NCI-H2227 (cell line): ENCODE results near the gene BRWD1.

Experiments used
- DNase-seq: peaks from one replicate; lab custom pipeline; 2025; ENCODE audit not compliant: unreplicated experiment; lab: John Stamatoyannopoulos, UW

BRWD1 gene

GRCh38 chr21:39137248-39138178, 175.9 kb downstream of the BRWD1 start:
- no peak for DNase-seq

- DNase-seq = no peak
Observed at GRCh38 chr21:39136711-39137110, 176.7 kb downstream of the BRWD1 start.

DNA sequence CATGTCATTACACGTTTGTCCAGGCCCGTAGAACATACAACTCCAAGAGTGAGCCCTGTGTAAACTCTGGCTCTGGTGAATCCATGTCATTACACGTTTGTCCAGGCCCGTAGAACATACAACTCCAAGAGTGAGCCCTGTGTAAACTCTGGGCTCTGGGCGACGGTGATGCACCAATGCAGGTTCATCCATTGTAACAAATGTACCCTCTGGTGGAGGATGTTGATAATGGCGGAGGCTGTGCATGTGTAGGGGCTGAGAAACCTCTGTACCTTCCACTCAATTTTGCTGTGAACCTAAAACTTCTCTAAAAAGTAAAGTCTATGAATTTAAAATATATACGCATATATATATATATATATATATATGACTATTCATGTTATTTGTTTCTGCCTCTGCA, 177.3 kb downstream of the BRWD1 start:
- DNase-seq = peak; percentile 3

DNA sequence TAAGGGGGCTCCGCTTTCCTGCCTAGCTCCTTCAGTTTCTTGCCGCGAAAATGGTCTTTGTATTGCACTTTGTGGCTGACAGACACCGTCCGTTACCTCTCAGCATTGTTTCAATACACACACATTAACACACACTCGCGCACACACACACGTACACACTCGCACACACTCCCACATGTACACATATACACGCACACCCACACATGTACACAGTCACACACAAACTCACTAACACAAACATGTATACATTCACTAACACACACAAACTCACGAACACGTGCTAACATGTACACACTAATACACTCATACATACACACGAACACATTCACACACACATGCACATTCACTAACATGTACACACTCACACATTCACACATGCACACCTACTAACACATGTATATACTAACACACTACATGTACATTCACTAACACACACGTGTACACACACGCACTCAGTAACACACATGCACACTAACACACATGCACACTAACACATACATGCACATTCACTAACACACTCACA, 179.1 kb downstream of the BRWD1 start:
- DNase-seq = no peak
